H1 (cell line): ENCODE results near the gene MECP2. TPM values are rescaled to one million over a fixed set of nuclear protein-coding genes. Genes with fewer than 3 reads are reported as not detected.

Experiments used
- CTCF ChIA-PET: fragments of 300-600 bp; sonication (Branson Sonifier 250); formaldehyde crosslinking; loops from one replicate; lab custom pipeline; 2021; ENCODE audit not compliant: partially characterized antibody; lab: Charles Lee
- POLR2A ChIA-PET: fragments of 300-600 bp; sonication (Branson Sonifier 250); formaldehyde crosslinking; loops from one replicate; lab custom pipeline; 2021; ENCODE audit warnings: inconsistent platforms; ENCODE audit not compliant: partially characterized antibody; lab: Charles Lee
- DNase-seq, 2 experiments: peaks; one replicate each; pipeline versions ENCODE4 v3.0.0 to v3.0.0-alpha.2; 2010 to 2022; ENCODE audit warnings: low spot score in 2 of 2, low read depth in 1 of 2, mixed read lengths in 1 of 2
- FAIRE-seq: peaks from 2 replicates; lab custom pipeline; 2011; peaks lifted over from hg19 to GRCh38; lab: Jason Lieb, UNC
- H2AFZ ChIP-seq: 2 replicates; pipeline ENCODE4 v1.8.1; 2012; ENCODE audit warnings: low read length, inconsistent platforms
- H2AK5ac ChIP-seq: 2 replicates; pipeline ENCODE4 v1.6.1; 2013; ENCODE audit warnings: low read depth, low read length
- H2BK120ac ChIP-seq: replicated peaks from 2 replicates; pipeline ENCODE3; 2013; ENCODE audit warnings: low read depth, low read length, inconsistent platforms
- H2BK12ac ChIP-seq: 2 replicates; pipeline ENCODE4 v1.6.1; 2013; ENCODE audit warnings: low read depth, low read length
- H2BK15ac ChIP-seq: 2 replicates; pipeline ENCODE4 v1.6.1; 2013; ENCODE audit warnings: low read length
- H2BK20ac ChIP-seq: 2 replicates; pipeline ENCODE4 v1.6.1; 2013; ENCODE audit warnings: low read length
- H2BK5ac ChIP-seq: 2 replicates; pipeline ENCODE4 v1.6.1; 2013; ENCODE audit warnings: low read depth, low read length
- H3K14ac ChIP-seq: 2 replicates; pipeline ENCODE4 v1.6.1; 2013; ENCODE audit warnings: inconsistent platforms; ENCODE audit not compliant: insufficient read length
- H3K18ac ChIP-seq: 2 replicates; pipeline ENCODE4 v1.6.1; 2013; ENCODE audit warnings: low read length; ENCODE audit errors: extremely low read depth
- H3K23ac ChIP-seq: 2 replicates; pipeline ENCODE4 v1.6.1; 2013; ENCODE audit warnings: inconsistent platforms; ENCODE audit not compliant: insufficient read length
- H3K23me2 ChIP-seq: 2 replicates; pipeline ENCODE4 v1.6.1; 2013; ENCODE audit warnings: low read depth, low read length
- H3K27ac ChIP-seq: 2 replicates; pipeline ENCODE4 v1.6.1; 2011; ENCODE audit warnings: low read depth, low read length, inconsistent platforms
- H3K27me3 ChIP-seq, 4 experiments: replicated peaks in 1 of 4; 1 replicate in 1 of 4; 2 replicates in 3 of 4; pipeline versions ENCODE4 v1.6.1 to v1.8.1; 2011 to 2013; ENCODE audit warnings: low read length in 3 of 4, mild to moderate bottlenecking in 3 of 4, inconsistent platforms in 2 of 4, mixed read lengths in 2 of 4, moderate library complexity in 1 of 4; ENCODE audit not compliant: control insufficient read depth in 3 of 4, insufficient read depth in 3 of 4; ENCODE audit errors: extremely low read depth in 1 of 4
- H3K36me3 ChIP-seq, 4 experiments: 2 replicates each; pipeline versions ENCODE4 v1.6.1 to v1.8.1; 2011 to 2013; ENCODE audit warnings: mild to moderate bottlenecking in 4 of 4, low read length in 3 of 4, moderate library complexity in 2 of 4, control low read depth in 1 of 4, inconsistent platforms in 1 of 4; ENCODE audit not compliant: insufficient read depth in 4 of 4, control insufficient read depth in 2 of 4
- H3K4ac ChIP-seq: replicated peaks from 2 replicates; pipeline ENCODE3; 2013; ENCODE audit warnings: low read length, low read depth, mixed read lengths, inconsistent platforms; ENCODE audit not compliant: insufficient read length
- H3K4me1 ChIP-seq, 4 experiments: replicated peaks in 1 of 4; 1 replicate in 1 of 4; 2 replicates in 3 of 4; pipeline versions ENCODE4 v1.6.1 to v1.8.1; 2011 to 2013; ENCODE audit warnings: low read length in 3 of 4, inconsistent platforms in 2 of 4, mixed read lengths in 1 of 4; ENCODE audit not compliant: insufficient read depth in 4 of 4, control insufficient read depth in 3 of 4
- H3K4me2 ChIP-seq, 2 experiments: 2 replicates each; pipeline versions ENCODE4 v1.6.1 to v1.8.1; 2011 to 2013; ENCODE audit warnings: low read depth in 2 of 2, low read length in 2 of 2, control low read depth in 1 of 2, inconsistent platforms in 1 of 2, mild to moderate bottlenecking in 1 of 2; ENCODE audit not compliant: insufficient read depth in 1 of 2
- H3K4me3 ChIP-seq, 4 experiments: fragments of 200-600, 300-600 bp in 1 of 4; sonication (generic), shearing (Covaris generic), sonication (Bioruptor Twin) in 1 of 4; 2 replicates each; pipeline versions ENCODE4 v1.5.1 to v1.8.1; 2011 to 2016; ENCODE audit warnings: low read length in 4 of 4, low read depth in 3 of 4, control low read depth in 2 of 4, inconsistent platforms in 2 of 4, mild to moderate bottlenecking in 2 of 4, mixed read lengths in 1 of 4, moderate library complexity in 1 of 4; ENCODE audit not compliant: insufficient read depth in 2 of 4; ENCODE audit errors: extremely low read depth in 1 of 4
- H3K56ac ChIP-seq: replicated peaks from 2 replicates; pipeline ENCODE3; 2013; ENCODE audit warnings: low read depth, mild to moderate bottlenecking, mixed read lengths, low read length, inconsistent platforms; ENCODE audit not compliant: insufficient read length
- H3K79me1 ChIP-seq: 2 replicates; pipeline ENCODE4 v1.6.1; 2013; ENCODE audit warnings: low read depth, low read length, control low read depth
- H3K79me2 ChIP-seq, 2 experiments: 2 replicates each; pipeline versions ENCODE4 v1.6.1 to v1.8.1; 2012 to 2013; ENCODE audit warnings: low read length in 2 of 2, mild to moderate bottlenecking in 2 of 2, inconsistent platforms in 1 of 2; ENCODE audit not compliant: insufficient read depth in 2 of 2, control insufficient read depth in 1 of 2
- H3K9ac ChIP-seq, 4 experiments: replicated peaks in 1 of 4; 1 replicate in 1 of 4; 2 replicates in 3 of 4; pipeline versions ENCODE4 v1.6.1 to v1.8.1; 2011 to 2013; ENCODE audit warnings: low read depth in 3 of 4, low read length in 3 of 4, control low read depth in 2 of 4, mild to moderate bottlenecking in 2 of 4, moderate library complexity in 2 of 4, inconsistent platforms in 1 of 4; ENCODE audit errors: extremely low read depth in 1 of 4
- H3K9me3 ChIP-seq, 2 experiments: 2 replicates each; pipeline versions ENCODE4 v1.6.1 to v1.8.1; 2012 to 2013; ENCODE audit warnings: mild to moderate bottlenecking in 2 of 2, moderate library complexity in 2 of 2, control low read depth in 1 of 2, inconsistent platforms in 1 of 2, low read depth in 1 of 2, low read length in 1 of 2, mixed read lengths in 1 of 2; ENCODE audit not compliant: insufficient read depth in 2 of 2
- H4K20me1 ChIP-seq, 2 experiments: replicated peaks in 1 of 2; 2 replicates each; pipeline versions ENCODE3 to v1.8.1; 2011 to 2013; ENCODE audit warnings: inconsistent platforms in 2 of 2, low read length in 2 of 2, mild to moderate bottlenecking in 1 of 2; ENCODE audit not compliant: insufficient read depth in 2 of 2, control insufficient read depth in 1 of 2
- H4K5ac ChIP-seq: 2 replicates; pipeline ENCODE4 v1.6.1; 2013; ENCODE audit warnings: low read length, low read depth, mixed read lengths, inconsistent platforms; ENCODE audit not compliant: insufficient read length
- H4K8ac ChIP-seq: 2 replicates; pipeline ENCODE4 v1.8.0; 2013; ENCODE audit warnings: mild to moderate bottlenecking, moderate library complexity, low read length, inconsistent platforms; ENCODE audit not compliant: insufficient read depth; ENCODE audit errors: extremely low read depth
- H4K91ac ChIP-seq: replicated peaks from 2 replicates; pipeline ENCODE3; 2013; ENCODE audit warnings: low read length, mixed read lengths, inconsistent platforms; ENCODE audit not compliant: insufficient read length
- CBX5 ChIP-seq: fragments of 300-800, 300-1000 bp; sonication (generic); IDR thresholded peaks from 2 replicates; pipeline ENCODE4 v1.7.1; 2016; ENCODE audit warnings: antibody characterized with exemption, low read length, low read depth
- EZH2 ChIP-seq: fragments of 200-600 bp; sonication (generic); IDR thresholded peaks from 2 replicates; pipeline ENCODE4 v1.7.1; 2012; ENCODE audit warnings: low read depth, mild to moderate bottlenecking, moderate library complexity, low read length, inconsistent platforms; ENCODE audit not compliant: severe bottlenecking
- FOSL1 ChIP-seq: IDR thresholded peaks from 2 replicates; pipeline ENCODE4 v1.6.1; 2011; ENCODE audit warnings: mild to moderate bottlenecking, low read depth, low read length, moderate library complexity; ENCODE audit not compliant: insufficient read depth
- JUN ChIP-seq: IDR thresholded peaks from 2 replicates; pipeline ENCODE4 v1.6.1; 2011; ENCODE audit warnings: low read depth, mild to moderate bottlenecking, improper control_type of control experiment, low read length
- KDM4A ChIP-seq: IDR thresholded peaks from one replicate; pipeline ENCODE4 v1.7.1; 2012; ENCODE audit warnings: low read depth, mild to moderate bottlenecking, moderate library complexity, low read length, inconsistent platforms; ENCODE audit not compliant: severe bottlenecking
- POLR2AphosphoS5 ChIP-seq: IDR thresholded peaks from 2 replicates; pipeline ENCODE4 v1.6.1; 2011; ENCODE audit warnings: low read depth, low read length
- POU5F1 ChIP-seq: IDR thresholded peaks from 2 replicates; pipeline ENCODE4 v1.6.1; 2011; ENCODE audit warnings: low read depth, mild to moderate bottlenecking, low read length, moderate library complexity
- RAD21 ChIP-seq, 2 experiments: IDR thresholded peaks in 1 of 2; conservative IDR thresholded peaks in 1 of 2; 2 replicates each; pipeline ENCODE4 v1.6.1; 2011; ENCODE audit warnings: low read depth in 2 of 2, low read length in 2 of 2, improper control_type of control experiment in 1 of 2, inconsistent platforms in 1 of 2, mild to moderate bottlenecking in 1 of 2, moderate library complexity in 1 of 2
- RFX5 ChIP-seq: IDR thresholded peaks from 2 replicates; pipeline ENCODE4 v1.6.1; 2011; ENCODE audit warnings: low read depth, low read length, improper control_type of control experiment, borderline replicate concordance
- SIN3A ChIP-seq, 2 experiments: IDR thresholded peaks in 1 of 2; conservative IDR thresholded peaks in 1 of 2; 2 replicates each; pipeline ENCODE4 v1.6.1; 2011 to 2012; ENCODE audit warnings: low read length in 2 of 2, improper control_type of control experiment in 1 of 2, low read depth in 1 of 2, mild to moderate bottlenecking in 1 of 2
- SIRT6 ChIP-seq: IDR thresholded peaks from one replicate; pipeline ENCODE4 v1.7.1; 2012; ENCODE audit warnings: low read length, inconsistent platforms
- SRF ChIP-seq: IDR thresholded peaks from 2 replicates; pipeline ENCODE4 v1.6.1; 2011; ENCODE audit warnings: mild to moderate bottlenecking, low read depth, low read length, moderate library complexity
- SUZ12 ChIP-seq: fragments of 200-600 bp; sonication (generic); IDR thresholded peaks from 2 replicates; pipeline ENCODE4 v1.6.1; 2012; ENCODE audit warnings: mild to moderate bottlenecking, inconsistent platforms, low read length, moderate library complexity, mixed read lengths
- TAF1 ChIP-seq: IDR thresholded peaks from 2 replicates; pipeline ENCODE4 v1.6.1; 2011; ENCODE audit warnings: mild to moderate bottlenecking, low read depth, low read length
- WGBS, 2 experiments: shearing (Covaris generic) in 1 of 2; methylation state at CpG; one replicate each; pipeline versions ENCODE4 v1.1.6 to v1.1.7; 2013 to 2015; ENCODE audit warnings: low lambda C conversion rate in 2 of 2, mixed read lengths in 2 of 2, inconsistent platforms in 1 of 2, low coverage in 1 of 2, missing lambda C conversion rate in 1 of 2; ENCODE audit not compliant: insufficient replicate concordance in 2 of 2, insufficient coverage in 1 of 2, insufficient read length in 1 of 2; ENCODE audit errors: extremely low coverage in 1 of 2, missing lambda C conversion rate in 1 of 2; 5-methylcytosine and 5-hydroxymethylcytosine counted together
- polyA plus RNA-seq, 7 experiments: library from polyadenylated mRNA; depleted of rRNA in 3 of 7; stranded (reverse) in 5 of 7; unstranded in 2 of 7; fragments of >200 nt in 5 of 7; fragments of 200-250 nt in 2 of 7; gene quantifications; 1 replicate in 5 of 7; 2 replicates in 1 of 7; 4 replicates in 1 of 7; pipeline versions ENCODE4 v1.2.1 to v1.2.3, GENCODE V29; 2011 to 2013; ENCODE audit warnings: missing spikeins in 2 of 7, mixed read lengths in 2 of 7
- total RNA-seq: library from RNA; stranded (reverse); fragmentation: NEBNext Ultra II Directional; extraction: Animal tissue kit (Norgen Biotek cat#: 25700); gene quantifications from 2 replicates; pipeline ENCODE4 v1.2.1, GENCODE V29; 2021

MECP2 gene
- total and polyA plus RNA-seq, 2 of the 8 experiments (the other 6 are each of a cell fraction or from before 2014, with no cell fraction given), result 5.0 to 32.4 TPM

- no peak overlapping the region for H3K4me3 ChIP-seq
- no peak overlapping the region for H4K8ac ChIP-seq
- no peak overlapping the region for H3K4me2 ChIP-seq
- H4K20me1 ChIP-seq, result no peaks in the 10 kb centered on the region
- H2BK120ac ChIP-seq, result no peak overlapping the region
- no peak overlapping the region for H2BK12ac ChIP-seq
- H3K23ac ChIP-seq, result no peak overlapping the region
- no peak overlapping the region for H4K91ac ChIP-seq
- no peaks in the 10 kb centered on the region for H3K23me2 ChIP-seq
- CTCF ChIA-PET, result interaction anchor here (1.0 kb wide), 1 partner anchor 64 kb away, joined by 4 read pairs; no protein-coding TSS in a partner anchor
- H3K4ac ChIP-seq, result no peak overlapping the region
- no peaks in the 10 kb centered on the region for H3K9me3 ChIP-seq
- POLR2A ChIA-PET, result interaction anchor here (0.6 kb wide), 1 partner anchor 369 kb away, joined by 3 read pairs; no protein-coding TSS in a partner anchor
- no peak overlapping the region for H4K5ac ChIP-seq
- no peak overlapping the region for H3K56ac ChIP-seq
- H2BK5ac ChIP-seq, result no peak overlapping the region
- no peak overlapping the region for H2BK20ac ChIP-seq
- no peak overlapping the region for H2BK15ac ChIP-seq
- no peaks in the 10 kb centered on the region for H3K27me3 ChIP-seq
- H3K27ac ChIP-seq, result no peak overlapping the region
- WGBS, 2 experiments, result 89% methylated on average over 4 of the region's 5 CpGs; no CpG with 5 or more reads in 1 of the 2 experiments
- H2AFZ ChIP-seq, result no peak overlapping the region
- no peak for FAIRE-seq
- no peak overlapping the region for H3K18ac ChIP-seq
- H3K36me3 ChIP-seq, result no peaks in the 10 kb centered on the region
- H3K4me1 ChIP-seq, result peaks cover 0 to 4% (median 0%) of the 10 kb centered on the region in 4 experiments; a peak in 1 of 7 replicates
- H3K79me1 ChIP-seq, result no peaks in the 10 kb centered on the region
- no peaks in the 10 kb centered on the region for H3K79me2 ChIP-seq
- DNase-seq, result no peak
- no peak overlapping the region for H3K14ac ChIP-seq
- no peak overlapping the region for H3K9ac ChIP-seq
- H2AK5ac ChIP-seq, result no peak overlapping the region
- TF ChIP-seq JUN (no peak), EZH2 (no peak), KDM4A (no peak), SUZ12 (no peak), FOSL1 (no peak), SIRT6 (no peak), CBX5 (no peak), RAD21 (IDR thresholded peaks at IDR 0.05 in 1 of 2, conservative IDR thresholded peaks at IDR 0.05 in 1 of 2; ENCODE audit: low read depth in 2 of 2, low read length in 2 of 2) (no peak), RFX5 (no peak), SIN3A (conservative IDR thresholded peaks at IDR 0.05 in 1 of 2, IDR thresholded peaks at IDR 0.05 in 1 of 2; ENCODE audit: low read depth in 1 of 2, low read length in 2 of 2) (no peak), SRF (no peak), TAF1 (no peak), POLR2AphosphoS5 (no peak), POU5F1 (no peak)
These were observed 18.2 kb upstream of the MECP2 start for GRCh38 chrX:154115750-154116149.
